SK-N-SH (cell line): ENCODE data around the gene FGFBP1.

Experiments
- CTCF ChIP-seq: fragments of 200-600 bp; sonication (generic); IDR thresholded peaks from 2 replicates; pipeline ENCODE4 v1.6.1; 2017; ENCODE audit warnings: antibody characterized with exemption, mild to moderate bottlenecking, moderate library complexity
- EP300 ChIP-seq, 2 experiments: IDR thresholded peaks; 2 replicates each; pipeline versions ENCODE4 v1.4.0 to v1.6.1; 2012; ENCODE audit warnings: borderline replicate concordance in 1 of 2, low read depth in 1 of 2, low read length in 1 of 2
- GABPA ChIP-seq: IDR thresholded peaks from 2 replicates; pipeline ENCODE4 v1.4.0; 2012; ENCODE audit warnings: low read depth, mild to moderate bottlenecking
- NFIC ChIP-seq: IDR thresholded peaks from 2 replicates; pipeline ENCODE4 v1.4.0; 2012; ENCODE audit warnings: borderline replicate concordance
- POLR2AphosphoS5 ChIP-seq: IDR thresholded peaks from 2 replicates; pipeline ENCODE4 v1.6.1; 2012; ENCODE audit warnings: low read depth, low read length
- RXRA ChIP-seq: IDR thresholded peaks from 2 replicates; pipeline ENCODE4 v1.4.0; 2012; ENCODE audit warnings: low read depth, mild to moderate bottlenecking, borderline replicate concordance
- SMC3 ChIP-seq: IDR thresholded peaks from 2 replicates; pipeline ENCODE4 v1.6.1; 2012; ENCODE audit warnings: low read depth, low read length, improper control_type of control experiment
- TEAD4 ChIP-seq: IDR thresholded peaks from 2 replicates; pipeline ENCODE4 v1.4.0; 2012; ENCODE audit warnings: mild to moderate bottlenecking, borderline replicate concordance; ENCODE audit not compliant: insufficient read depth
- TF ChIP-seq, protein P1 (sequence below): fragments of 150-350 bp; IDR thresholded peaks from 2 replicates; pipeline ENCODE4 v1.6.1; 2017; ENCODE audit warnings: antibody characterized with exemption, low read length, low read depth, borderline replicate concordance

DNA sequence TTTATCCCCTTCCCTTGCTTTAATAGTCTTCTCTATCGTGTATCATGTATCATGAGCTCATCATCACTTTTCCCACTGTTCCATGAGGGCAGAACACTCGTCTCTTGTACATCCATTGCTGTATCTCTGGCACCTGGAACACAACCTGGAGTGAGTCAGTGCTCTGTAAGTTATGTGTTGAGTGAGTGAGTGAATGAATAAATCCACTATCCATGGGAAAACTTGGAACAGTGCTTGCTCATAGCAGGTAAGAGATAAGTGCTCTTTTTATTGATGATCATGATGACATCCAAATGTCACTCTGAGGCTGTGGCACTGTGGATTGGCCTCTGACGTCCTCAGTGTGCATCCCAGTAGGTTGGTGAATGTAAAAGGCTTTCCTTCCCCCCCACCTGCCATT, 4.3 kb downstream of the FGFBP1 start:
- TF ChIP-seq CTCF (no peak), POLR2AphosphoS5 (no peak), NFIC (no peak), EP300 (IDR thresholded peaks at IDR 0.05; ENCODE audit: borderline replicate concordance in 1 of 2, low read depth in 1 of 2, low read length in 1 of 2) (no peak), GABPA (no peak), RXRA (no peak), SMC3 (no peak), TEAD4 (no peak)
- TF ChIP-seq, protein P1, sequence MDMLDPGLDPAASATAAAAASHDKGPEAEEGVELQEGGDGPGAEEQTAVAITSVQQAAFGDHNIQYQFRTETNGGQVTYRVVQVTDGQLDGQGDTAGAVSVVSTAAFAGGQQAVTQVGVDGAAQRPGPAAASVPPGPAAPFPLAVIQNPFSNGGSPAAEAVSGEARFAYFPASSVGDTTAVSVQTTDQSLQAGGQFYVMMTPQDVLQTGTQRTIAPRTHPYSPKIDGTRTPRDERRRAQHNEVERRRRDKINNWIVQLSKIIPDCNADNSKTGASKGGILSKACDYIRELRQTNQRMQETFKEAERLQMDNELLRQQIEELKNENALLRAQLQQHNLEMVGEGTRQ: no peak
